DND-41 (cell line): ENCODE results near the gene OPRL1.

Source experiments
- ATAC-seq: fragments of 200-7000 bp; cut with Tn5 transposase; 3 replicates; pipeline ENCODE4 v1.9.1; 2021; ENCODE audit warnings: low read depth; ENCODE audit not compliant: insufficient read depth
- DNase-seq: peaks from one replicate; pipeline ENCODE4 v3.0.0-alpha.2; 2020
- H2AFZ ChIP-seq: 2 replicates; pipeline ENCODE4 v1.6.0; 2012; ENCODE audit warnings: low read depth, low read length
- H3K27ac ChIP-seq: 2 replicates; pipeline ENCODE4 v1.5.1; 2012; ENCODE audit warnings: low read length, inconsistent platforms
- H3K27me3 ChIP-seq: fragments of 200-600 bp; sonication (generic); 2 replicates; pipeline ENCODE4 v1.6.0; 2012; ENCODE audit warnings: low read length, mild to moderate bottlenecking, inconsistent platforms; ENCODE audit not compliant: insufficient read depth, poor library complexity
- H3K36me3 ChIP-seq: 2 replicates; pipeline ENCODE4 v1.5.1; 2012; ENCODE audit warnings: low read length, inconsistent platforms; ENCODE audit not compliant: insufficient read depth
- H3K4me1 ChIP-seq: 2 replicates; pipeline ENCODE4 v1.5.1; 2012; ENCODE audit warnings: mild to moderate bottlenecking, low read length; ENCODE audit not compliant: insufficient read depth
- H3K4me2 ChIP-seq: 2 replicates; pipeline ENCODE4 v1.6.0; 2012; ENCODE audit warnings: mild to moderate bottlenecking, moderate library complexity, low read length, inconsistent platforms; ENCODE audit not compliant: insufficient read depth
- H3K4me3 ChIP-seq, 2 experiments: fragments of 200-600 bp in 1 of 2; shearing (Covaris generic) in 1 of 2; 2 replicates each; pipeline ENCODE4 v1.5.1; 2012 to 2016; ENCODE audit warnings: inconsistent platforms in 2 of 2, low read length in 2 of 2, mild to moderate bottlenecking in 2 of 2, low read depth in 1 of 2, moderate library complexity in 1 of 2
- H3K79me2 ChIP-seq: 2 replicates; pipeline ENCODE4 v1.6.0; 2012; ENCODE audit warnings: low read length, inconsistent platforms; ENCODE audit not compliant: insufficient read depth
- H3K9ac ChIP-seq: 2 replicates; pipeline ENCODE4 v1.6.0; 2012; ENCODE audit warnings: low read depth, mild to moderate bottlenecking, inconsistent platforms, low read length, moderate library complexity
- H3K9me3 ChIP-seq: 2 replicates; pipeline ENCODE4 v1.5.1; 2012; ENCODE audit warnings: low read length, moderate library complexity, mild to moderate bottlenecking, inconsistent platforms; ENCODE audit not compliant: insufficient read depth, severe bottlenecking
- H4K20me1 ChIP-seq: 2 replicates; pipeline ENCODE4 v1.6.0; 2012; ENCODE audit warnings: low read length; ENCODE audit not compliant: insufficient read depth
- CTCF ChIP-seq: IDR thresholded peaks from 2 replicates; pipeline ENCODE4 v1.5.1; 2012; ENCODE audit warnings: borderline replicate concordance, low read length, moderate library complexity, mild to moderate bottlenecking; ENCODE audit not compliant: poor library complexity, severe bottlenecking; ENCODE audit errors: extremely low read depth
- EZH2 ChIP-seq: IDR thresholded peaks from 3 replicates; pipeline ENCODE4 v1.6.1; 2012; ENCODE audit warnings: borderline replicate concordance, low read depth, mild to moderate bottlenecking, moderate library complexity, low read length, inconsistent platforms; ENCODE audit not compliant: severe bottlenecking

OPRL1 gene

GRCh38 chr20:64077876-64078551, 1.9 kb upstream of the OPRL1 start:
- peak overlapping the region in 1 of 2 experiments; percentile 86; a peak in 2 of 4 replicates for H3K4me3 ChIP-seq
- no peak overlapping the region for H2AFZ ChIP-seq
- TF ChIP-seq CTCF (no peak), EZH2 (no peak)
- H3K79me2 ChIP-seq = peaks cover 12% of the 10 kb centered on the region
- DNase-seq (peak; percentile 70), ATAC-seq (peak; percentile 32; the same call in 2 of the 3 replicates)
- H3K27me3 ChIP-seq = peaks cover 3% of the 10 kb centered on the region
- peaks cover 26% of the 10 kb centered on the region for H3K36me3 ChIP-seq
- H3K4me1 ChIP-seq = peaks cover 26% of the 10 kb centered on the region
- peaks cover 31% of the 10 kb centered on the region for H4K20me1 ChIP-seq
- H3K9me3 ChIP-seq = no peaks in the 10 kb centered on the region
- H3K27ac ChIP-seq = no peak overlapping the region; the same call in 1 of the 2 replicates
- H3K9ac ChIP-seq = peak overlapping the region; percentile 76; the same call in 1 of the 2 replicates
- H3K4me2 ChIP-seq = peak overlapping the region; percentile 92

- peak overlapping the region; percentile 76 for H3K9ac ChIP-seq
- peak overlapping the region; percentile 77 for H2AFZ ChIP-seq
- H3K27ac ChIP-seq = peak overlapping the region; percentile 53
- ATAC-seq (no peak), DNase-seq (no peak)
- peaks cover 18% of the 10 kb centered on the region for H3K36me3 ChIP-seq
- peaks cover 33% of the 10 kb centered on the region for H4K20me1 ChIP-seq
- H3K79me2 ChIP-seq = peaks cover 12% of the 10 kb centered on the region
- H3K4me3 ChIP-seq = peak overlapping the region; percentile 64 to 86
- TF ChIP-seq EZH2 (no peak), CTCF (no peak)
- H3K4me1 ChIP-seq = peaks cover 34% of the 10 kb centered on the region
- H3K4me2 ChIP-seq = peak overlapping the region; percentile 92
- no peaks in the 10 kb centered on the region for H3K9me3 ChIP-seq
- peaks cover 12% of the 10 kb centered on the region for H3K27me3 ChIP-seq
Observed at GRCh38 chr20:64078934-64079272, 979 bp upstream of the OPRL1 start.

- DNase-seq (peak; percentile 77), ATAC-seq (peak; percentile 38)
- Histone ChIP-seq H3K36me3 (peaks cover 13% of the 10 kb centered on the region), H2AFZ (peak within 1 kb of the TSS; percentile 82), H3K9ac (peak within 1 kb of the TSS; percentile 76), H3K4me3 (peak within 1 kb of the TSS; percentile 64 to 86), H3K27me3 (peaks cover 17% of the 10 kb centered on the region), H4K20me1 (peaks cover 30% of the 10 kb centered on the region), H3K27ac (peak within 1 kb of the TSS; percentile 53), H3K9me3 (no peaks in the 10 kb centered on the region), H3K79me2 (peaks cover 12% of the 10 kb centered on the region), H3K4me1 (peaks cover 39% of the 10 kb centered on the region), H3K4me2 (peak within 1 kb of the TSS; percentile 92)
- TF ChIP-seq EZH2 = no peak
- peak; percentile 17 for TF ChIP-seq CTCF
Observed at GRCh38 chr20:64079273-64080012, 439 bp upstream of the OPRL1 start, which contains the start of gene RGS19. TSS of gene RGS19 (minus strand) at chr20:64079518. CDS start at chr20:64076886, 2,632 bp downstream.
